Left kidney (tissue), 2 donors: ENCODE measurements around the gene FALEC. TPM values are rescaled to one million over a fixed set of nuclear protein-coding genes. Genes with fewer than 3 reads are reported as not detected.
A peak's percentile ranks its signal among the peaks of the same experiment; 100 is the strongest.

ENCODE experiments used
- DNase-seq: peaks from one replicate; pipeline ENCODE4 v3.0.0-alpha.2; 2013
- polyA plus RNA-seq: library from polyadenylated mRNA; unstranded; fragments of 120-200 nt; gene quantifications from one replicate; pipeline ENCODE4 v1.2.1, GENCODE V29; 2013; ENCODE audit not compliant: insufficient read length

The FALEC gene
- polyA plus RNA-seq, 1 donor, result 0.83 TPM

DNA sequence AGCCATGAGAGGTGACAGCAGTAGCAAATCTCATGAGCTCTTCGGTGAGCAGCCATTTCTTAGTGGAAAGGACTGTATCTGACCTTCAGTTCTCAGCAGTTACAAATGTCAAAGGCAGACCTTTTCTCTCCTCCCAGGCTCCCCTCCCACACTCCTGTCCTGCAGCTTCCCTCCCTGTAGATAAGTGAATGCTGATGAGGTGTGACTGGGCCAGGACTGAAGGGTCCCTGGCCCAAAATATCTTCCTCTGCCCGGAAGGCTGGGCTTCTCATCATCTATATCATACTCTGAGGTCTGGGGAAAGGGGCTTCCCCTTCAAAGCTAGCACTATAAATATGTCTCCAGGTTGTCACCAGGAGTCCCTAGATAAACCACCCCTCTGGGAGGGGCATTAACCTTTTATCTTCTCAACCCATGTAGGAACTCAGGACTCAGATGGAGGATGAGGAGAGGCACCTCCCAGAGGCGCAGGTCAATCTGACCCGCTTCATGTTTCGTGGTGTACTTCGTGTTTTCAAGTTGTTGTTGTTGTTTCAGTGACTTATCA lies 30.0 kb downstream of the FALEC start:
- DNase-seq, result no peak

DNA sequence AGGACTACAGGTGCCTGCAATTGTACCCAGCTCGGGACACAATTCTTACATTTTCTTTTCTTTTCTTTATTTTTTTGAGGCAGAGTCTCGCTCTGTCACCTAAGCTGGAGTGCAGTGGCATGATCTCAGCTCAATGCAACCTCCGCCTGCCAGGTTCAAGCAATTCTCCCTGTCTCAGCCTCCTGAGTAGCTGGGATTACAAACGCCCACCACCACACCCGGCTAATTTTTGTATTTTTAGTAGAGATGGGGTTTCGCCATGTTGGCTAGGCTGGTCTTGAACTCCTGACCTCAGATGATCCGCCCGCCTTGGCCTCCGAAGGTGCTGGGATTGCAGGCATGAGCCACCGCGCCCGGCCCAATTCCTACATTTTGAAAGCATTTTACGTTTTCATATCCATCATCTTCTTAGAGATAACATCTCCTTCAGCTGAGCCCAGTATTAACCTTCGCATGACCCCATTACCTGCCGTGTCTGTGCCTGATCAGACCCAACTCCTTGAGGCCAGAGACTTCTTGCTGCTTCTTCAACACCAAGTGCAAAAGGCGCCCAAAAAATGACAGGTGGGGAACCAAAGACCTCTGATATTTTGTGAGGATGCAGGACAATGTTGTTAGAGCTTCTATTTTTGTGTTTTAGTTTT lies 30.9 kb downstream of the FALEC start:
- DNase-seq, result no peak

DNA sequence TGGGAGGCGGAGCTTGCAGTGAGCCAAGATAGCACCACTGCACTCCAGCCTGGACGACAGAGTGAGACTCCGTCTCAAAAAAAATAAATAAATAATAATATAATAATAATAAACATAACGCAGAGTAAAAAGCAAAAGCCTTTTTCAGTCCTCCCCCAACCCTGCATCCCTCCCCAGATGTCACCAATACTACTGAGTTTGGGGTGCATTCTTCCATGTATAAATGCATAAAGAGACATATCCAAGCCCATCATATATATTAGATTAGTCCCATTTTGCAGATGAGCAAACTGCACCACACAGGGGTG lies 32.7 kb downstream of the FALEC start:
- no peak for DNase-seq

DNA sequence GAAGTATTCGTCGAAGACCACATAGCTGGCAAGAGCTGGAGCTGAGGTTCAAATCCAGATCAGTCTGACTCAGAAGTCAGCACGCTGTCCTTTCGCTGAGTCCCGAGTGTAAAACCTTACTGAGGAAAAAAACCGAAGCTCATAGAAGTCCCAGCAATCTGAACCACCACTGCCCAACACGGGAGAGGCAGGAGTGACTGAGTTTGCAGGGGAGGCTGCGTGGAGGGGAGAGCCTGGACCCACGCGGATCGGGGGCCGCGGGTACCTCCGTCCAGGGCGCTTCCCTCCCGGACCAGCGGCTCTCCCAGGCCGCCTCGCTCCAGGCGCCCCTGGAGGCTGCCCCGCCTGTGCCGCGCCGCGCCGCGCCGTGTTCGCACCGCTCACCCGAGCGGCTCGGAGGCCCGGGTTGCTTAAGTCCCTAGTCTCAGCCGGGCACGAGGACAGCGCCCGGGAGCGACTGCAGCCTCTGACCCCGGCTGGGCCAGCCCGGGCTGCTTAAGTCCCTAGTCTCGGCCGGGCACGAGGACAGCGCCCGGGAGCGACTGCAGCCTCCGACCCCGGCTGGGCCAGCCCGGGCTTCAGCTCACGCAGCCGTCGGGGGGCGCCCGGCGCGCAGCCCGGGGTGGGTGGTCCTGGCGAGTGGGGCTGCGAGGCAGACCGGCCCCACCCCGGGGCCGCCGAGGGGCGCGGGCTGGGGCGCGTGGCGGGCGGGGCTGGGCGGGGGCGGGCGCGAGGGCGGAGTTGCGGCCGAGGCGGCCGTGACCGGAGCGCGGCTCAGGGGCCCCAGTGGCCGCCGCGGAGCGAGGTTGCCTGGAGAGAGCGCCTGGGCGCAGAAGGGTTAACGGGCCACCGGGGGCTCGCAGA lies 33.3 kb downstream of the FALEC start, which contains the start of gene ADAMTSL4:
Gene ADAMTSL4, plus strand, starts transcription at position 777 of the 864 bp plus-strand sequence. CDS start 2,881 bp downstream, outside the sequence.
- DNase-seq, result peak; percentile 50

DNA sequence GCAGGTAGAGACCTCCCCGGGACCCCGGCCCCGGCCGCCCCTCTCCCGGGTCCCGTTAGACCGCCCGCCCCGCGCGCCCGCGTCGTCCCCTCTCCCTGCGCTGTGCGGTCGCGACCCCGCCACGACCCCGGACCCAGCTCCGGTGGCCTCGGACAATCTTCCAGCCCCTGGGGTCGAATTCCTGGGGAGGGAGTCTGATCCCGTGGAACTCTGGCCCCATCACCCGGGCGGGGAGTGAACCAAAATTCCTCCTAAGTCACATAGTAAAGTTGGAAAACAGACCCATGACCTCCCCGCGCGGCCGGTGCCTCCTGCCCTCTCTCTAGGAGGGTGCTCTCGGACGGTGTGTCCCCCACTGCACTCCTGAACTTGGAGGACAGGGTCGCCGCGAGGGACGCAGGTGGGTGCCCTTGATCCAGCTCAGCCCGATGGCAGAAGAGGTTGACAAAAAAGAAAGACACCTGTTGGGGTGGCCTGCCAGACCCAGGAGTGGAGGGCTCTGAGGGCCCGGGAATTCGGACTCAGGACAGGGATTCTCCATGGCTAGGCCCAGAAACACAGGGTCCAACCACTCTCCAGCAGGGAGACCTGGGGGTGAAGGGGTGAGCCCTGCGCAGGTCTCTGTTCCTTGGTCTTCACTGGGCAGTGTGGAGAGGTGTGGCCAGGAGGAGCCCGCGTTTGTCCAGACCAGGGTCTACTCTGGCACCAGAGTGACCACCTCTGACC lies 34.1 kb downstream of the FALEC start:
- DNase-seq, result no peak

DNA sequence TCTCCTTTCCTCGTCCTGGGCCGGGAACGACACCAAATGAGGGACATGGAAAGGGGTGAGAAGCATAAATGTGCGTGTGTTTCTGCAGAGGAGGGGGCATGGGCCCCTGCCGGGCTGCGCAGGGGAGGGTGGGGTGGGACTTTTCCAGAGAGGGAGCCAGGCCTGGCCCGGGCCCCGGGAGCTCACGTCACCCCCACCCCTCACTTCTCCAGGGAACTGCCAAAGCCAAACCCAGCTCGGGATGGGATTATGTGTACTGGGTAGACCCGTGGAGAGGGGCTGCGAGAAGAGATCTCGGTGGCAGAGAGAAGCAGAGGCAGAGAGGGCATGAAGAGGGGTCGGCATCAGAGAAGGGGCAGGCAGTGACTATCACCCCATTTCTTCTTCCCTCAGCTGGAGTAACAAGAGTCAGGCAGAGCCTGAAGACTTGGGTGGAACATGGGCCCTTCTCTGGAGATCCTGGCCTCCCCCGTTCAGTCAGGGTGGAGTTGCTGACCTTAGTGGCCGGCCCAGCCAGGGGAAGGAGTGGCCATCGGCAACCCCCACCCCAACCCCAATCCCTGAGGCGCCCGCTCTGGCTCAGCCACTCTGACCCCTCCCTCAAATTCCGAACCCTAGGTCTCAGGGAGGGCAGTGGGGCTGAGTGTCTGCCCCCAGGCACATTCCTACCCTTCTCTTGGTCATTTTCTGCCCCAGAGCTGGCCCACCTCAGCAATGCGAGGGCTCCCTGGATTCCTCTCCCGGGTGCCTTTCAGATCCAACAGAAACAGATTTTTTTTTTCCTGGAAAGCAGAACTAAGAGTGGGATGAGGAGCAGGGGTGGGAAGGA lies 34.9 kb downstream of the FALEC start:
- DNase-seq, result no peak

DNA sequence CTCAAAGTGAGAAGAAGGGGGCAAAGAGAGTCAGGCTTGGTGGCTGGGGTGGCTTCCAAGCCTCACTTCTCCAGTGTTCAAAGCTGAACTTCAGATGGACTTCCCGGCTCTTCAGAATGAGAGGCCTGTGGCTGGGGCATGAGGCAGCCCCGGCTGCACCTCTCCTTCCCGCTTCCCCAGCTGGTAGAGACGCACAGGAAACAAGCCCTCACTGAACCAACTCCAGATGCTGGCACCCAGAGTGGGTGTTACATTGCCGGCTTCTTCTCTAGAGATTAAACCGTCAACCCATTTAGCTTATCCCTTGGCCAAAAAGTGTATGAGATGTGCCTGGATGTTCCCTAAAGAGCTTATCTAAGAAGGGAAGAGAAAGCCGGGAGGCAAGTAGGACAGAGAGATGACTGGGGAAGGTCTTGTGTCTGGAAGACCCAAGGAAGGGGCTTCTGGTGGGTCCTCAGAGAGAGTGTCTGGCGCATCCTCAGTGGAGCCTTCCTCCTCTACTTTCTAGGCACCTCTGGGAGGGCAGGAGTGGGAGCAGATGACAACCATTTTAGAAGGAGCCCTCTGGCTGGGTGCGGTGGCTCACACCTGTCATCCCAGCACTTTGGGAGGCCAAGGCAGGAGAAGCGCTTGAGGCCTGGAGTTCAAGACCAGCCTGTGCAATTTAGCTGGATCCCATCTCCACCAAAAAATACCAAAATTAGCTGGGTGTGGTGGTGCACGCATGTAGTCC lies 35.7 kb downstream of the FALEC start:
- no peak for DNase-seq

DNA sequence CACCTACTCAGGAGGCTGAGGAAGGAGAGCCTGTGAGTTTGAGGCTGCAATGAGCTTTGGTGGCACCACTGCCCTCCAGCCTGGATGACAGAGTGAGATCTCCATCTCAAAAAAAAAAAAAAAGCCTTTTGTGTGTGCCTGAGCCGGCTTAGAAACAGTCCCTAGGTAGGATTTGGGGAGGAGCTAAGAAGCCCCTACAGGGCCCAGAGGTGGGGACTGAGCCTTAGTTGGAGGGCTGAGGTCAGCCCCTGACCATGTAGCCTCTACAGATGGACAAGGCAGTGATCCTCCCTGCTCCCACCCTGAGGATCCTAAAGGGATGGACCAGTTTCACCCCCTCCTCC lies 36.2 kb downstream of the FALEC start:
- no peak for DNase-seq

DNA sequence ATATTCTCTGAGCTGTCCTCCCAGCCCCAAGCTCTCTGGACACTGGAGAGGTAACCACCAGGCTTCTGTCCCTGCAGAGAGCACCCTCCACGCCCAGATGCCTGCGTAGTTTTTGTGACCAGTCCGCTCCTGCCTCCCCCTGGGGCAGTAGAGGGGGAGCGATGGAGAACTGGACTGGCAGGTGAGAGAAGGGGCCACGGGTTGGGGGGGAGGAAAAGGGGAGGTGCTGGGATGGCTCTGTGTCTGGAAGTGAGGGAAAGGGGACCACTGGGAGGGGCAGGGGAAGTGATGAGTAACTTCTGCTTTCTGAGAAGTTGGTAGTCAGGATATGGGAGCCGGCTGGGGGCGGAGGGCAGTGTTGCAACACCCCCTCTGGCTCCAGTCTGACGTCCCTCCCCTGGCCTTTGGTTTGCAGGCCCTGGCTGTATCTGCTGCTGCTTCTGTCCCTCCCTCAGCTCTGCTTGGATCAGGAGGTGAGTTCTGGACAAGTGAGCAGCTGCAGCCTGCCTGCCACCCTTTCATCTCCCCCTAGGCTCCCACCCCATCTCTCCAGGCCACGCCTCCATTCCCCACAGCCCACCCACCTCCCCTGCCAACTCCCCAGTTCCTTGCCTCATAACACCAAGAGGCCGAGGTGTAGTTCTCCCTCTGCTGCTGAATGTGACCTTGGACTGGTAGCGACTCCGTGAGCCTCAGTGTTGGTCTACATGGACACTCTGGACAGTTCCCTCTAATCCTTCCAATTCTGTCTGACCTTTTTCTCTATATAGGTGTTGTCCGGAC lies 36.8 kb downstream of the FALEC start:
- peak; percentile 54 for DNase-seq

DNA sequence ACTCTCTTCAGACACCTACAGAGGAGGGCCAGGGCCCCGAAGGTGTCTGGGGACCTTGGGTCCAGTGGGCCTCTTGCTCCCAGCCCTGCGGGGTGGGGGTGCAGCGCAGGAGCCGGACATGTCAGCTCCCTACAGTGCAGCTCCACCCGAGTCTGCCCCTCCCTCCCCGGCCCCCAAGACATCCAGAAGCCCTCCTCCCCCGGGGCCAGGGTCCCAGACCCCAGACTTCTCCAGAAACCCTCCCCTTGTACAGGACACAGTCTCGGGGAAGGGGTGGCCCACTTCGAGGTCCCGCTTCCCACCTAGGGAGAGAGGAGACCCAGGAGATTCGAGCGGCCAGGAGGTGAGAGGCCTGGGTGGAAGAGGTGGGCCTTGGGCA lies 37.3 kb downstream of the FALEC start:
- no peak for DNase-seq

DNA sequence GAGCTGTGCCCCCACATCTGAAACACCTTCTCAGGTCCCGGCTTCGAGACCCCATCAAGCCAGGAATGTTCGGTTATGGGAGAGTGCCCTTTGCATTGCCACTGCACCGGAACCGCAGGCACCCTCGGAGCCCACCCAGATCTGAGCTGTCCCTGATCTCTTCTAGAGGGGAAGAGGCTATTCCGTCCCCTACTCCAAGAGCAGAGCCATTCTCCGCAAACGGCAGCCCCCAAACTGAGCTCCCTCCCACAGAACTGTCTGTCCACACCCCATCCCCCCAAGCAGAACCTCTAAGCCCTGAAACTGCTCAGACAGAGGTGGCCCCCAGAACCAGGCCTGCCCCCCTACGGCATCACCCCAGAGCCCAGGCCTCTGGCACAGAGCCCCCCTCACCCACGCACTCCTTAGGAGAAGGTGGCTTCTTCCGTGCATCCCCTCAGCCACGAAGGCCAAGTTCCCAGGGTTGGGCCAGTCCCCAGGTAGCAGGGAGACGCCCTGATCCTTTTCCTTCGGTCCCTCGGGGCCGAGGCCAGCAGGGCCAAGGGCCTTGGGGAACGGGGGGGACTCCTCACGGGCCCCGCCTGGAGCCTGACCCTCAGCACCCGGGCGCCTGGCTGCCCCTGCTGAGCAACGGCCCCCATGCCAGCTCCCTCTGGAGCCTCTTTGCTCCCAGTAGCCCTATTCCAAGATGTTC lies 38.0 kb downstream of the FALEC start:
- no peak for DNase-seq

DNA sequence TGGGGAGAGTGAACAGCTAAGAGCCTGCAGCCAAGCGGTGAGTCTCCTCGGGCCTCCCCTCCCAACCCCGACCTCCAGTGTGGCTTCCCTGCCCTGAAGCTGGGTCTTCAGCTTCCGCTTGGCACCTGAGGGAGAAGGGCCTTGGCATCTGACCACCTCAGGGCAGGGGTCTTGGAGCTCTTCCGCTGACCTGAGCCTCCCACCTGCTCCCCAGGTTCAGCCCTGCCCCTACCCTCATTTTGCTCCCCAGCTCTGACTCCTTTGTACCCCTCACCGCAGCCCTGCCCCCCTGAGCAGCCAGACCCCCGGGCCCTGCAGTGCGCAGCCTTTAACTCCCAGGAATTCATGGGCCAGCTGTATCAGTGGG lies 38.5 kb downstream of the FALEC start:
- no peak for DNase-seq

DNA sequence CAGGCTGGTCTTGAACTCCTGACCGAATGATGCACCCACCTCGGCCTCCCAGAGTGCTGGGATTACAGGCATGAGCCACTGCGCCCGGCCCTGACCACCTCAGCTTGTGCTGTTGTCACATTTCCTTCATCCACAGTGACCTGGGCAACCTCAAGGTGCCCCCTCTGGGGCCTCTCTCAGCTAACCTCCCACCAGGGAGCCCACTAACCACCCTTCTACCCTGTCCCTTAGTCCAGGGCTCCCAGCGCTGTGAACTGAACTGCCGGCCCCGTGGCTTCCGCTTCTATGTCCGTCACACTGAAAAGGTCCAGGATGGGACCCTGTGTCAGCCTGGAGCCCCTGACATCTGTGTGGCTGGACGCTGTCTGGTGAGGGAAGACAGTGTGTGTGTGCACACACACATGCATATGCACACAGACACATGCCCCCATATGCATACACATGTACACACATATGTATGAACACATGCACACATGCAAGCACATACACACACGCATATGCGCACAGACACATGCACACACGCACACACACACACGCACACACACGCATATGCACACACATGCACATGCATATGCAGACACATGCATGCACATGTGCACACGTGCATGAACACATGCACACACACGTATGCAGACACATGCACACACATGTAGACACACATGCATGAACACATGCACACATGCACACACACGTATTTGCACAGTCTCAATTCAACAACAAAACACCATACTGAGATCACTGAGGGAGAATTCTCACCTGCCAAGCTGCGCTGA lies 39.8 kb downstream of the FALEC start:
- no peak for DNase-seq

DNA sequence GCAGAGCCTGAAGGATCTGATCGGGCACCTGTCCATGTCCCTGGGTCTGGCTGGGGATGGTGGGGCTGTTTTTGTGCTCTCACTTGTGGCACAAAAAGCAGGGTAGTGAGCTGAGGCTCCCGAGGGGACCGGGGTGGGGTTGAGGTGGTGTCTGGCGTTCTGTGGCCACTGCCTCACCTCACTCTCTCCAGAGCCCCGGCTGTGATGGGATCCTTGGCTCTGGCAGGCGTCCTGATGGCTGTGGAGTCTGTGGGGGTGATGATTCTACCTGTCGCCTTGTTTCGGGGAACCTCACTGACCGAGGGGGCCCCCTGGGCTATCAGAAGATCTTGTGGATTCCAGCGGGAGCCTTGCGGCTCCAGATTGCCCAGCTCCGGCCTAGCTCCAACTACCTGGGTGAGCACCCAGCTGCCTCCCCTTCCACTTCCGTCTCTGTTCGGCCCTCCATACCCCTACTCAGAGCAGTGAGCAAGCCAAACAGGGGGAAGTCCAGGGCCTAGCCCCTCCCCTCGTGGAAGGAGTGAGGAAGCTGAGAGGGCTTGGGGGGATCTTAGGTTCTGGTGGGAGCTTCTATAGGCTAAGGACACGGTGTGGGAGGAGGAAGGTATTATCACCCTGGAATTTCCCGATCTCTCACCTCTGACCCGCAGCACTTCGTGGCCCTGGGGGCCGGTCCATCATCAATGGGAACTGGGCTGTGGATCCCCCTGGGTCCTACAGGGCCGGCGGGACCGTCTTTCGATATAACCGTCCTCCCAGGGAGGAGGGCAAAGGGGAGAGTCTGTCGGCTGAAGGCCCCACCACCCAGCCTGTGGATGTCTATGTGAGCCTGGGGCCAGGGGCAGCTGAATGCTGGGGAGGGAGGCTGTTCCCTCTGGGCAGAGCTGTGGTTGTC lies 40.7 kb downstream of the FALEC start:
- no peak for DNase-seq

DNA sequence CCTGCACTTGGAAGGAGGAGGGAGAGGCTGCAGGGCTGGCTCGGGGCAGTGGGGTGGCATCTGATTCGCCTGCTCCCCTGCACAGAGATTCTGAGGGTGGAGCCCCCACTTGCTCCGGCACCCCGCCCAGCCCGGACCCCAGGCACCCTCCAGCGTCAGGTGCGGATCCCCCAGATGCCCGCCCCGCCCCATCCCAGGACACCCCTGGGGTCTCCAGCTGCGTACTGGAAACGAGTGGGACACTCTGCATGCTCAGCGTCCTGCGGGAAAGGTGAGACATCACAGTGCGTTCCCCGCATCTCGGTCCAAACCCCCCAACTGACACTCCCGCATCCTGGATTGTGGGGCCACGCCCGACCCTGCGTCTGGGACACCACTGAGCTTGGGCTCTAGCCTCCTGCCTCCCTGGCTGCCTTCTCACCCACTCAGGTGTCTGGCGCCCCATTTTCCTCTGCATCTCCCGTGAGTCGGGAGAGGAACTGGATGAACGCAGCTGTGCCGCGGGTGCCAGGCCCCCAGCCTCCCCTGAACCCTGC lies 41.6 kb downstream of the FALEC start:
- no peak for DNase-seq

DNA sequence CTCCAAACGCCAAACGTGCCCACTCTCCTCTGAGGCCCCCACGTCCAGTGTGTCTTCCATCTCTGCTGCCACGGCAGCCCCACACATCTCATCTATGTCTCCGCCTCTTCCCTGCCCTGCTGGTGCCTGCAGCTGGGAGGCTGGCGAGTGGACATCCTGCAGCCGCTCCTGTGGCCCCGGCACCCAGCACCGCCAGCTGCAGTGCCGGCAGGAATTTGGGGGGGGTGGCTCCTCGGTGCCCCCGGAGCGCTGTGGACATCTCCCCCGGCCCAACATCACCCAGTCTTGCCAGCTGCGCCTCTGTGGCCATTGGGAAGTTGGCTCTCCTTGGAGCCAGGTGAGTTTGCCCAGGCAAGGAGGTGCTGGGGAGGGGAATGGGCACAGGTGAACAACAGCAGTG lies 42.3 kb downstream of the FALEC start:
- DNase-seq, result no peak

DNA sequence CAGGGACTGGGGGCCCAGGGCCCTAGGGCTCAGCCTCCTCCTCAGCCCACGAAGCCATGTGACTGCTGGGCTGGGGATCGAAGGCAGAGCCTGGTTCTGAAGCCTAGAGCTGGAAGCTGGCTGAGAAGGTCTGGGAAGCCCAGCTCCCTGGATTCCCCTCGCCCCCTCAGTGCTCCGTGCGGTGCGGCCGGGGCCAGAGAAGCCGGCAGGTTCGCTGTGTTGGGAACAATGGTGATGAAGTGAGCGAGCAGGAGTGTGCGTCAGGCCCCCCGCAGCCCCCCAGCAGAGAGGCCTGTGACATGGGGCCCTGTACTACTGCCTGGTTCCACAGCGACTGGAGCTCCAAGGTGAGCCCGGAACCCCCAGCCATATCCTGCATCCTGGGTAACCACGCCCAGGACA lies 42.8 kb downstream of the FALEC start:
- DNase-seq, result no peak
